Suprapubic skin (tissue), 3 donors: Measurements from ENCODE around the gene GALNT11.

Experiments used
- CTCF ChIP-seq, 2 donors: fragments of 200-600 bp in 1 of 2; fragments of 450-650 bp in 1 of 2; sonication (generic) in 1 of 2; IDR thresholded peaks; one replicate each; pipeline ENCODE4 v1.5.1; 2016 to 2019; ENCODE audit warnings: antibody characterized with exemption in 2 of 2, mild to moderate bottlenecking in 1 of 2, moderate library complexity in 1 of 2
- POLR2A ChIP-seq, 2 donors: fragments of 450-650 bp; IDR thresholded peaks; one replicate each; pipeline ENCODE4 v1.6.1; 2017; ENCODE audit warnings: antibody characterized with exemption in 2 of 2, mild to moderate bottlenecking in 2 of 2, moderate library complexity in 2 of 2

- no peak for TF ChIP-seq POLR2A (IDR thresholded peaks at IDR 0.05)
- TF ChIP-seq CTCF (IDR thresholded peaks at IDR 0.05) = no peak
These were observed 59.7 kb downstream of the GALNT11 start for GRCh38 chr7:152085131-152085530.
